Measurements from ENCODE around the gene CSTPP1.

DNA sequence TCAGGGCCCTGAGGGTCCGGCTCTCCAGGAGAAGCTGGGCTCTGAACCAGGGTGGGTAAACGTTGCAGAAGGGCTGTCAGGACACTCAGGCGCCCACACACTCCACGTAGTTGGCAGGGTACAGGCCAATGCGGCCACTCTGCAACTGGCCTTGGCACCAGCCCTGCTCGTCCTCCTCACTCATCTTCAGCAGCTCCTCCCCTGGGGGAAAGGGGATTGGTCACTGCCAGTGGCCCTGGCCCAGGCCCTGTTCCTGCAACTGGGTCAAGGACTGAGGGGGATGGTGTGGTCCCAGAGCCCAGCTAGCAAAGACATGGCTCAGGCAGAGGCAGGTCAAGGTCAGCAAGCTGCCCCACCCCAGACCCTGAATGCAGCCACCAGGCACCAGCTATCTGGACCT, 241.3 kb downstream of the CSTPP1 start:
- TF ChIP-seq, protein P1, sequence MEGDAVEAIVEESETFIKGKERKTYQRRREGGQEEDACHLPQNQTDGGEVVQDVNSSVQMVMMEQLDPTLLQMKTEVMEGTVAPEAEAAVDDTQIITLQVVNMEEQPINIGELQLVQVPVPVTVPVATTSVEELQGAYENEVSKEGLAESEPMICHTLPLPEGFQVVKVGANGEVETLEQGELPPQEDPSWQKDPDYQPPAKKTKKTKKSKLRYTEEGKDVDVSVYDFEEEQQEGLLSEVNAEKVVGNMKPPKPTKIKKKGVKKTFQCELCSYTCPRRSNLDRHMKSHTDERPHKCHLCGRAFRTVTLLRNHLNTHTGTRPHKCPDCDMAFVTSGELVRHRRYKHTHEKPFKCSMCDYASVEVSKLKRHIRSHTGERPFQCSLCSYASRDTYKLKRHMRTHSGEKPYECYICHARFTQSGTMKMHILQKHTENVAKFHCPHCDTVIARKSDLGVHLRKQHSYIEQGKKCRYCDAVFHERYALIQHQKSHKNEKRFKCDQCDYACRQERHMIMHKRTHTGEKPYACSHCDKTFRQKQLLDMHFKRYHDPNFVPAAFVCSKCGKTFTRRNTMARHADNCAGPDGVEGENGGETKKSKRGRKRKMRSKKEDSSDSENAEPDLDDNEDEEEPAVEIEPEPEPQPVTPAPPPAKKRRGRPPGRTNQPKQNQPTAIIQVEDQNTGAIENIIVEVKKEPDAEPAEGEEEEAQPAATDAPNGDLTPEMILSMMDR (IDR thresholded peaks at IDR 0.05) = no peak
- TF ChIP-seq POLR2A (IDR thresholded peaks at IDR 0.05) (no peak), POLR2AphosphoS5 (IDR thresholded peaks at IDR 0.05) (no peak)
